CD4-positive, alpha-beta T cell treated with Interleukin-15 for 1 hour (primary cell): ENCODE measurements around the gene TMEM169.
A peak's percentile ranks its signal among the peaks of the same experiment; 100 is the strongest.
"Not testable (repeated sequence)": the region's sequence is repeated elsewhere in the genome, so short reads cannot be mapped to it uniquely, and the experiment has no call there.

Experiments used
- DNase-seq: peaks from one replicate; pipeline ENCODE4 v3.0.0-alpha.2; 2020

The TMEM169 gene

DNA sequence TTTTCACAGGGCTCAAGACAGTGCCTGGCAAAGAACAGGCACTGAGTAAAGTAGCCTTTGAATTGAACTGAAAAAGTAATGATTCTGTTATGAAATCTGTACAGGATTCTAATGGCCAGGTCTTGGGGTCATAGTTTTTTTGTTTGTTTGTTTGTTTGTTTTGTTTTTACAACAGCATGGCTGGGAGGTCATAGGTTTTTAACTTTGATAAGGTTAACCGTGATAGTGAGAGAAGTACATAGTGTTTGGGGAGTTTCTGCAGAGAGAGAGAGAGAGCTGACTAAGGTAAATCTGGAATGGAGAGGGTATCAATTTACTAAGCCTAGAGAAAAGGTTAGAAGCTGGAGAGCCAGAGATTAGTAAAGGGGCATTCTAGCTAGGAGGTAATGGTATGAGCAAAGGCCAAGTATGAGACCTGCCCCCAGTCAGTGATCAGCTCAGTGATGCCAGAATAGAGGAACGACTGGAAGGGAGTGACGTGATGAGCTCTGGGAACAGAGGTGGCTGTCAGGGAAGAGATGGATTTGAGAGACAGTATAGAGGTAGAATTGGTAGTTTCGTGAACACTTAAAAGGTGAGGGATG, 53.3 kb downstream of the TMEM169 start:
- DNase-seq: no peak

- DNase-seq: peak; percentile 30
Measured at GRCh38 chr2:216139884-216140283, 58.2 kb downstream of the TMEM169 start.

GRCh38 chr2:216141516-216141915, 59.8 kb downstream of the TMEM169 start:
- DNase-seq: not testable (repeated sequence)

- DNase-seq: no peak
Measured at GRCh38 chr2:216142540-216142939, 60.8 kb downstream of the TMEM169 start.

DNA sequence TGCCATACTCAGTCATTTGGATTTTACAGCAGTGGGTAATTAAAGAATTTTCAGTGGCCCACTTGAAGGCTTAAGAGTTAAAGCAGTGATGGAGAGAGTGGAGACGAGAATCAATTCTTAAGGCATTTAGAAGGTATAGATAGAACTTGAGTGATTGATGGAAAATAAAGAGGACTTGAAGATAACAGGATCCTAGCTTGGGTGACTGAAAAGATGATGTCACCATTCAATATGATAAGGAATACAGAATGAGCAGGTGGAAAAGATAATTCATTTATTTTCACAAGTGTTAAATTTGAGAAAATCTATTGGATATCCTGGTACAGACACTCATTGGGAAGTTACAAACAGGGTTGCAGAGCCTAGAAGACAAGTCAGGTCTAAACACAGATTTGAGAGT, 62.7 kb downstream of the TMEM169 start:
- DNase-seq: no peak

- DNase-seq: no peak
Measured at GRCh38 chr2:216144857-216145256, 63.1 kb downstream of the TMEM169 start.

DNA sequence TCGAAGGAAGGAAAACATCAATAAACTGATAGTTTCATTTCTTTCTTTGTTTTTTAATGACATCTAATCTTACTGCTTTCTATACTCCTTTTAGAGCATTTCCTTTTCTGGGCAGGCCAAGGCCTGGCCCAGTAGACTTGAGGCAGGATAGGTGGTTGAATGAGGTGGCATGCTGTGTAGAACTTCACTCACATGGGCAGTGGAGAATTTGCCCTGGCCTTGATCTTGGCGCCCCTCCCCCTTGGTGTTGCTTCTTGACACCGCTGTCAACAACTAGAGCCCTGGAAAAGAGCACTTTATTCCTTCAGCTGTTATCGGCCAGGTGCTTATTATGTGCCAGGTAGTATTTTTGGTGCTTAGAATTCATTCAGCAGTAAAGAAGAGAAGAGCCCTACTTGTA, 64.9 kb downstream of the TMEM169 start:
- no peak for DNase-seq

DNA sequence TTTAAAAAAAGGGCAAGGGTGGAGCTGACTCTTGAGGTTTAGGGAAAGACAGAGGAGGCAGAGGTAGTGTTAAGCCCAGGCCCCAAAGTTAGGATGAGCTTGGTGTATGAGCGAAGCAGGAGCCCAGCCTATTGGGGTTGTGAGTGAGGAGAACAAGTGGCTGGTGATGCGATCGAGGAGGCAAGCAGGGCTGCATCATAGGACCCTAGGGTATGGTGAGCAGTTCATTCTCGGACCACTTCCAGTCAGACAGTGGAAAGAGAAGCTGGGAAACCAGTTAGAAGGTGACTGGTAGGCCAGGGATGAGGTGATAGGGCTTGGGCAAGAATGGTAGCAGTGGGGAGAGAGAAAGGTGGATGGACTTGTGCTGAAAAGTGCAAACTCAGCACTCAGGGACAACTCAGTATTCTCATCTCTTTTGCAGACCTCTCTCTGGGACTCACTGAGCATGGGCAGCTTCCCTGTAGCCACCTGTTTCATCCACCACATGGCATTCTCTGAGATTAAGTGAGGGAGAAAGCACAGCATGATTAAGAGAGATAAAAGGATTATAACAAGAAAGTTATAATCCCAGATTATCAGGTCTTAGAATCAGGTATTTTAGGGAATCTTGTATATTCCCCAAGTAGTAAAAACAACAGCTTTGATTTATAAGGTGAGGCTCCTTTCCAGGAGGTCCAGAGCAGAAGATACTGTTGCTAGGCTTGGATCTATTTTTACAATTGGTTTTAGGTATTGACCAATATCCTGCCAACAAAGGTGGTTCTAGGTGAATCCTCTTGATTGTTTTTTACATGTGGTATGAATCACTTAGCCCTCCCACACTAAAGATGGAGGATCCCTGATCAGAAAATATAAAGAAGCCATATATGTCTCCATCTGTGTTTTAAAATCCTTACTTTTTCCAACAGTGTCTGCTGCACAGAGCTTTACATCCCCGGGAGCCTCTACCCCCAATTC, 65.7 kb downstream of the TMEM169 start:
- no peak for DNase-seq

- DNase-seq: no peak
Measured at GRCh38 chr2:216148983-216149382, 67.3 kb downstream of the TMEM169 start.

GRCh38 chr2:216149741-216150140, 68.0 kb downstream of the TMEM169 start:
- DNase-seq: no peak

GRCh38 chr2:216151313-216152025, 69.8 kb downstream of the TMEM169 start:
- DNase-seq: no peak
